Forelimb muscle (tissue), 1 donor: ENCODE measurements around the gene PFN3. TPM values are rescaled to one million over a fixed set of nuclear protein-coding genes. Genes with fewer than 3 reads are reported as not detected.

Source experiments
- DNase-seq: peaks from one replicate; pipeline ENCODE4 v3.0.0-alpha.2; 2013; ENCODE audit warnings: low read depth
- polyA plus RNA-seq: library from polyadenylated mRNA; unstranded; fragments of 120-200 nt; gene quantifications from one replicate; pipeline ENCODE4 v1.2.1, GENCODE V29; 2013; ENCODE audit not compliant: insufficient read length

The PFN3 gene, protein sequence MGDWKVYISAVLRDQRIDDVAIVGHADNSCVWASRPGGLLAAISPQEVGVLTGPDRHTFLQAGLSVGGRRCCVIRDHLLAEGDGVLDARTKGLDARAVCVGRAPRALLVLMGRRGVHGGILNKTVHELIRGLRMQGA
- polyA plus RNA-seq = not detected

DNA sequence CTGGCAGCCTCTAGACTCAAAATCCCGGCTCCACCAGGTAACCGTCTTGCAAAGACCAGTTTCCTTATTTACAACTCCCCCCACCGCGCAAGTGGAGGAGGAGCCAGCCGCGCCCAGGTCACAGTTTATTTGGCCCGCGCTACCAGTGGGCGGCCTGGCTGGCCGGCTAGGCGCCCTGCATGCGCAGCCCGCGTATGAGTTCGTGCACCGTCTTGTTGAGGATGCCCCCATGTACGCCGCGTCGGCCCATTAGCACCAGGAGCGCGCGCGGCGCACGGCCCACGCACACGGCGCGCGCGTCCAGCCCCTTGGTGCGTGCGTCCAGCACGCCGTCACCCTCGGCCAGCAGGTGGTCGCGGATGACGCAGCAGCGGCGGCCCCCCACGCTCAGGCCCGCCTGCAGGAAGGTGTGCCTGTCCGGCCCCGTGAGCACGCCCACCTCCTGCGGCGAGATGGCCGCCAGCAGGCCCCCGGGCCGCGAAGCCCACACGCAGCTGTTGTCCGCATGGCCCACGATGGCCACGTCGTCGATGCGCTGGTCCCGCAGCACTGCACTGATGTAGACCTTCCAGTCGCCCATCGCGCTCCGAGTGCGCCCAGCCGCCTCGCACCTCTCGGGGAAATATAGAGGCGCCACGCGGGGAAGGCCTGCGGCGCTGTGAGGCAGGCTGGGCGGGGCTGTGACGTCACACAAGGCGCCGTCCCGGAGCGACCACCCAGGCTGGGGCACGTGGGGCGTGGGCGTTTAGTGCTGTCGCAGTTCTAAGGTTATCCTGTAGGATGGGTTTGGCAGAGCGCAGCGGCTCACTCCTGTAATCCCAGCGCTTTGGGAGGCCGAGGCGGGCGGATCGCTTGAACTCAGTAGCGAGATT lies at the start of gene PFN3:
TSS of gene PFN3 (minus strand) at position 665 of the 872 bp plus-strand sequence. CDS start at position 580, 85 bp downstream.
- DNase-seq = no peak

DNA sequence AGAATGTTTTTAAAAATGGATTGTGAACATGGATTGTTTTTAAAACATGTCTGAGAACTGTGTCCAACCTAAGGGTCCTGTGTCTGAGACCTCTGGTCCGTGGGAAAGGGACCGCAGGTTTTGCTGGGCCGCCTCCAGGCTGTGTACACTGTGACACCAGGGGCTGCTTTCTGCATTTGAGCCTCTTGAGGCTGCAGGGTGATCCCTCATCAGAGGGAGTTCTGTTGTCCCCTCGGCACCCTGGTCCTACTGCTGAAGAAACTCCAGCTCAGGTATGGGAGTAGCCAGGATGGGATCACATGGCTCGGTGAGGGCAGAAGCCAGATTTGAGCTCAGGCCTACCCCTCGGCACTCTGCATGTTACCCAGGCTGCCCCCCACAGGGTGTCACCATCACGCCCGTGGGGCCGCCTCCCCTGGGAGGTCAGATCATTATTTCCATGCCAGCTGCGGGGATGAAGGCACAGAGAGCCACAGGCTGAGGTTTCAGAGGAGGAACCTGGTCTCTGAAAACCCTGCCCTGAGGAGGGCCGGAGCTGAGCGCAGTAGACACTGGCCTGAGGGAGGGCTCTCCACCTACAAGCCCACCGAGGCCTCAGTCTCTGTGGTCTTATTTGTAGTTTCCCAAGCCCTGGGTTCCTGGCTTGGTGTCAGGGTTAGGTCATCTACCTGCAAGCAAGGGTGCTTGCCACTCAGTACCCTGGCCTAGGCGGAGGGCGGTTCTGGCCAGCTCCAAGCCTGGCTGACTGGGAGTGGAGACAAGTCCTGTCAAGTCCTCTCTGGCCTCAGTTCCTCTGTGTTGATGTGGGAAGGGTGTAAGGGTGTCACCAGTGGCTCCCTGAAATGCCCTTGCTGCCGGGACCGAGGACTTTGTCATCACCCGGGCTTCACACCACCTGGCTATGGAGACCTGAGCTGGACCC lies 48.9 kb upstream of the PFN3 start:
- DNase-seq = no peak

DNA sequence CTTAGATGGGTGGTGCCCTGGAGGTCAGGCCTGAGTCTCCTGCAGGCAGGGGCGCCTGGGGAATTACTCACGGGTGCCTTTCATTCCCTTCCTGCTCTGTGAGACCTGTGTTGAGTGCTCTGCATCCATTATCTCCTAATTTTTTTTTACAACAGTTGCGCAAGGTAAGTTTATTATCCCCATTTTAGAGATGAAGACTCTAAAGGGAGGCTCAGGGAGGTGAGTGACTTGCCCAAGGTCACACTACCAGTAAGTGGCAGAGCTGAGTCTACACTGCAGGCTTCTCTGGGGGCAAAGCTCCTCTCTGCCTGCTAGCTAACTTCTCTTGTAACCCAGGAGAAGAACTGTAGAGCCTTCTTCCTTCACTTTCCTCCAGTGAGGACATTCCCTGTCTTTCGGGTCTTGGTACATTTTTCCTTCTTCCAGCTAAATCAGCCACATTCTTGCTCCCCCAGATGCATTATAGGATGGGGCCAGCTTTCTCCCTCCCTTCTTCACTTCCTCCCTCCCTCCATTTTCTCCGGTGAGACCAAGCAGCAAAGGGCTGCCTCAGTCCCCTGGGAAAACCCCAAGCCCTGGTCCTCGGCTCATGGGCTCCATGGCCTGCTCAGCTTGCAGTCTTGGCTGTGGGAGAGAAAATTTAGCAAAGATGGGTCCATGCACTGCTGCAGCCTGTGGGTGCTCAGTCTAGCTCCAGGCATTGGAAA lies 47.9 kb upstream of the PFN3 start:
- DNase-seq = no peak

DNA sequence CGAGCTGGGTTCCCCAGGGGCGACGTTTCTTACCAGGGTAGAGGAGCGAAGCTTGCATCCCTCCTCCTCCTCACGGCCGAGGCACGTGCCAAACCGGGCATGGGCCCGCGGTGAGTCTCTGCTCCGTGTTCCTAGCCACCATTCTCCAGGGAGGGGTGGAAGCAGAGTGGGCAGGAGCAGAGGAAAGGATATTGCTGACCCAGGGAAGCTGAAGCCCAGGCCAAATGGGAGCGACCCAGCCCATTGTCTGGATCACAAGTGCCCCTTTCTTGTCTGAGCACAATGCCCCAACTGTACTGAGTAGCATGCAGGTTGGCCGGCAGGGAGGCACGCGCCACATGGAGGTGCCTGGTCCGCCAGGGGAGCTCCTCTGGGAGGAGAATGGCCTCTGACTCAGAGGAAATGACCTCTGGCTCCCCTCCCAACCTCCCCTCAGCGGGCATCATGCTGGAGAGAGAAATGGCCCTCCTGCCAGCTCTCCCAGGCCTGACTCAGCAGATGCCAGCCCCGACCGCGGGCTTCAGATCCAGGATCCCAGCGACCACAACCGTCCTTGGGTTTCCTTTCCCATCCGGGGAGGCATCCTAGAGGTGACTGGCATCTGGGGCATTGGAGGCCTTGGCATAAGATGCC lies 47.3 kb upstream of the PFN3 start:
- DNase-seq = no peak

DNA sequence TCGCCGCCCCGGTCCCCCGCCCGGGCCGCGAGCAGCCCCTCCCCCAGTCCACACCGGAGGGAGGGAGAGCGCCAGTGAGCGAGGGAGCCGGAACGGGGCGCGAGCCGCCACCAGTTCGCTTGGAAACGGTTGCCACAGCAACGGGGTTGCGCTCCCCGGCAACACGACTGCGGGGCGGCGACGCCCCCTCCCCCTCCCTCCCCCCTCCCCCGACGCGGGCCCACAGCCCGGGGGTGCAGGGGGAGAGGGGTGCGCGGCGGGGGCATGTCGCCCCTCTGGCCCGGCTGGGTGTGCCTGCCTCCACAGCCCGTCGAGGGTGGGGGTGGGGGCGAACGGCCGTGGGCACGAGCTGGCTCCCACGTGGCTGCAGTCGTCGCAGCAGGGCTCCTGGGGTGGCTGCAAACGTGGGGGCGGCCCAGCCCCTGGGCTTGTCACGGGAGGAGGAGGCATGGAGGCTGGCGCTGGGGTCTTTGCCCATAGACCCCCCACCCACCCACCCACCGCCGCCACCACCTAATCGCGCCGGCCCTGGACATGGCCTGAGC lies 46.7 kb upstream of the PFN3 start:
- no peak for DNase-seq

DNA sequence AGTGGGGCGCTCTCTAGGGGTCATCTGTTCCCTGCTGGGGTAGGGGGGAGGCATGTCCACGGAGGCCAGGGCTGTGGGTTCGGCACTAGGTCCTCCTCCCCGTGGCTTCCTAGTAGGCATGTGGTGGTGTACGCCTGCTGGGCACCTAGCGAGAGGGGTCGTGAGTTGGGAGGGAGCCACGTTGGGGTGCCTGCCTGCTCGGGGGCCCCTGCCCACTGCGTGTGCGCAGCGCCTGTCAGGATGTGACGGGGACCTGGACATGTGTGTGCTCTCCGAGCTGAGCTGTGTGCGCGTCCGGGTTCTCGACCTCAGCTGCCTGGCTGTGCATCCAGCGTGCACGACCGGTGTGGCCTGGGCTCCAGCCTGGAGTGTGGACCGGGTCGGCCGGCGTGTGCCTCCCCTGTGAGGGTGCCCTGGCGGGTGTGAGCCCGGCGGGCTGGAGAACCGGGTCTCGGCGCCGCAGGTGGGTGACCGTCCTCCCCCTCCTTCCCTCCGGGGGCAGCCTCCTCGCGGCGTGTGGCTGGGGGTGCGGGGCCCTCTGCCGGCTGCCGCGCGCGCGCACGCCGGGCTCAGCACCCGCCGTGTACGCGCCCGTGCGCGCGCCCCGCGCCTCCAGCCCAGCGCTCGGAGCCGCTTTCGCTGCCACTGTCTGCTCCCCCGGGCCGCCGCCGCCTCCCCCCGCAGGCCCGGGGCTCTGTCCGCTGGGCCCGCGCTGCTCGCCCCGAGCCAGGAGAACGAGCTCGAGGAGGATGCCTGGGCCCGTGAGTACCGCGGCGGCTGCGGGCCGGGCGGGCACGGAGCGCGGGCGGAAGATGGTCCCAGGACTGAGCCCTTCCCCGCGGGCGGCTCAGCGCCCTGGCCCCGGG lies 46.0 kb upstream of the PFN3 start, which contains the start of gene PRR7:
TSS of gene PRR7 (plus strand) at position 615 of the 866 bp plus-strand sequence. CDS start 8,254 bp downstream, outside the sequence.
- DNase-seq = no peak

DNA sequence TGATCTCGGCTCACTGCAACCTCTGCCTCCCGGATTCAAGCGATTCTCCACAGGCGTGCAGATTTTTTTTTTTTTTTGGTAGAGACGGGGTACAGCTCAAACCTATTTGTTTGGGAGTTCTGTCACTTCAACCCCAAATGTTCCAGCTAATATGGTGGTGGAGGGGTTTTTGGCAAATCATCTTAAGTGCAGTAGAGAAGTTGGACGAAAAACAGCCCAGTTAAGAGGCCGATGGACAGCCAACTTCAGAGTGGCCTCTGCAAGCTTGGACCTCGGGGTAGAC lies 45.4 kb upstream of the PFN3 start:
- DNase-seq = no peak

DNA sequence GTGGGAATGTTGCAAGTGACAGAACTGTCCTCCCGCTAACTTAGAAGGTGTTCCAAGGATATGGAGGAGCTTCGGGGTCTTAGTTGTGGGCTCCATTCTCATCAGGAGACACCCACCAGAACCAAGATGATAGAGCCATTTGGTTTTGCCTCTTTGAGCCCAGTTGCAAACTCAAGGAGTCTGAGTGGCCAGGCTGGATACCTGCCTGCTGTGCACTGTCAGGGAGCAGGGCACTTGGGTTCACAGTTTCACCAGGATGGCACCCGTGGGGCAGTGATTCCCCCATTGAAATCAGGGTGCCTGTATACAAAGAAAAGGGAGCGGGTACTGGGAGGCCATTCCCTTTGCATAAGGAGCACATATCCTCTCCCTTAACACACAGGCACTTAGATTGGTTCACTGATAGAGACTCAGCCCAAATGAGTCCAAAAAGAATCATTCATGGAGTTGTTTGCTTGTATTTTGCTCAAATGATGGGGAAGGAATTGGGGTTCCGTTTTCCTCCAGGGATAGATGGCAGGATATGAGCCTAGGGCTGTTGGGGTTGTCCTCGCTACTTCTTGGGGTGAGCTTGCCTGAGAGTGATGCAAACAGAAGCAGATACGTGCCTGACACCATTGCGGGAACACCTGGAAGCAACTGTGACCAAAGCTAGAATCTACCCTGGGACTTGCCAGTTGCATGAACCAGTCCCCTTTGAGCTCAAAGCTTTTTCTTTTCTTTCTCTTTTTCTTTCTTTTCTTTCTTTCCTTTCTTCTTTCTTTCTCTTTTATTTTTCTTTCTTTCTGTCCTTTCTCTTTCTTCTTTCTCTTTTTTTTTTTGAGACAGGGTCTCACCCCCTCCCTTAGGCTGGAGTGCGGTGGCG lies 44.8 kb upstream of the PFN3 start:
- no peak for DNase-seq

DNA sequence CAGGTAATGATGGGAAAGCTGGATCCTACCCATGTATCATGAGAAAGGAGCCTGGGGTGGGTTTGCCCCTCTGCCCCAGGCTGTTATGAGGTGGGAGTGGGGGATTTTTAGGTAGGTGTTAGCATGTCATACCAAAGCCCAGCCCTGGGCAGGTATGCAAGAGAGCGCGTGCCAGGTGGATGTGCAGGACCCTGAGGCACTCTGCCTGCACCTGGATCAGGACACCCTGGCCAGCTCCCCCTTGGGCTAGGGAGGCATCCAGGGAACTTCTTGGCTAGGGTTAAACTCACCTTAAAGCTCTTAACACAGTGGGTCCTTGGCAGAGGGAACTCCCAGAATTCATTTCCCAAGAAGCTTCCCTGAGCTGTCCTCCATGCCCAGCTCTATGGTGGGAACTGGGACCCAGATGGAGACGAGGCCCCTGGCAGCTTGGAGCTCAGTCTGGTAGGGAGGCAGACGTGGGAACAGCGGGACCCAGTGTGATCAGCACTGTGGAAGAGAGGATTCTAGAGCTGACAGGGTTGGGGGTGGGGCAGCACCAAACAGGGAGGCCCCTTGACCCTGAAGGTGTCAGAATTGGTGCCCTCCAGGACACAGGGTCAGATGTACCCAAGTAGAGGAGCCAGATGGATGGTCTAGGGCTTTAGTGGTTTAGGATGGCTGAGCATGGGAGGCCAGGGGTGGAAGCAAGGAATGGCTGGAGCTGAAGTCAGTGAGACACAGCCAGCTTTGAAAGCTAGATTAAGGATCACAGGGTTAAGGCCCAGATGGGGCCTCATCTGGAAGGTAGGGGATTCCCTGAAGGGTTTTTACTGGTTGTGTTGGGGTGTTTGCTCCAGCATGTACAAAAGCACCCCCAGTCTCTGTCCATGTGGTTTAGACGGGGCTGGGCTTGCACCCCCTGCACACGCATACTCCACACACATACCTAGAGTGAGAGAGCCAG lies 43.9 kb upstream of the PFN3 start:
- no peak for DNase-seq

DNA sequence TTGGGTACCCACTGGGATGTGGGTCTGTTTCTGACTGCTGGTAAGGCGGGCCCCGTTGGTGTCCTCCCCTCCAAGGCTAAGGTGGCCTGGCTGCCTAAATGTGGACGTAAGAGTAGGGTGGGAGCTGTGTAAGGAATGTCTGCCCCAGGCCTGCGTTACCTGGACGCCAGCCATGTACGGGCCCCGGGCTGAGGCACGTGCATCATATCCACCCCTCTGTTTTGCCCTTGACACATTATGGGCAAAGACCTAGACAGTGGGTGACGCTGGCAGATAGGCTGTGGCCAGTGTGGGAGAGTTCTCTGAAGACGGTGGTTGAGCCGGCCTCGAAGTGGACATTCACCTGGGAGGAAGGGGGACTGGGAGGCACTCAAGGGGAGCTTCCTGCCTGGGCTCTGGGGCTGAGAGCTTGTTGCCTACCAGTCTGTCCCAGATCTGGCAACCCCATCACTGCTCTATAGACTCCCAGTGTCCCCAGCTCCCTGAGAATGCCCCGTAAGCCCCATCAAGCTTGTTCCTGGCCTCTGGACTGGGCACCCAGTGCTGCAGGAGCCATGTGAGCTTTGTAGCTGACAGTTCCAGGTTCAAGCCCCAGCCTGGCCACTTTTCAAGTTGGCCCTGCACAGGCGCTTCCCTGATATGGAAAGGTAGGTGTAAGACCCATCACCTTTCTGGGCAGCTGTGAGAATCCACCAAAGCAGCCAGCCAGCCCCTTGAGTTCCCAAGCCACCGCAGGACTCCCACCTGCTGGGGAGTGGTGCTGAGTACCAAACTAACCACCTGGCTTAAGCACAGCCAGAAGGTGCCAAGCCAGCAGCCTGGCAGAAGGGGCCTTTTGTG lies 42.9 kb upstream of the PFN3 start:
- DNase-seq = no peak

DNA sequence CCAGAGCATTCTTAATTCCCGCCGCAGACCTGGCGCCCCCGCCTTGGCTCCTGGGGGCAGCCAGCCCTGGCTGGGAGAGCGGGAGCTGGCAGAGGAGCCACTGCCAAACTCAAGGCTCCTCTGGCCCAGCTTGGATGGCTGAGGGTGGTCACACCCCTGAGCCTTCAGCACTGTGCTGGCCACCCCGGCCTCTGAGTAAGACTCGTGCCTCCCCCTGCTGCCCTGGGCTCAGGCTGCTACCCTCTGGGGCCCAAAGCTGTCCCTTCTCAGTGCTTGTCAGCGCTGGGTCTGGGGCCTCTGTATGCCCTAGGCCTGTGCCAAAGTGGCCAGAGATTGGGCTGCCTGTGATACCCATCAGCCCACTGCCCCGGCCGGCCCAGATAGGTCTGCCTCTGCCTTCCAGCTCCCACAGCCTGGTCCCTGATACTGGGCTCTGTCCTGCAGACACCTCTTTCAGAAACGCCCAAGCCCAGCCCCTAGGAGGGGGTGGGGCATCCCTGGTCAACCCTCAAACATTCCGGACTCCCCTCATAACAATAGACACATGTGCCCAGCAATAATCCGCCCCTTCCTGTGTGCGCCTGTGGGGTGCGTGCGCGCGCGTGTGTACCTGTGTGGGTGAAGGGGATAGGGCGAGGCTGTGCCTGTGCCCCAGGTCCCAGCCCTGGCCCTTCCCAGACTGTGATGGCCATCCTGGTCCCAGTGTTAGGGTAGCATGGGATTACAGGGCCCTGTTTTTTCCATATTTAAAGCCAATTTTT lies 41.8 kb upstream of the PFN3 start:
- no peak for DNase-seq

DNA sequence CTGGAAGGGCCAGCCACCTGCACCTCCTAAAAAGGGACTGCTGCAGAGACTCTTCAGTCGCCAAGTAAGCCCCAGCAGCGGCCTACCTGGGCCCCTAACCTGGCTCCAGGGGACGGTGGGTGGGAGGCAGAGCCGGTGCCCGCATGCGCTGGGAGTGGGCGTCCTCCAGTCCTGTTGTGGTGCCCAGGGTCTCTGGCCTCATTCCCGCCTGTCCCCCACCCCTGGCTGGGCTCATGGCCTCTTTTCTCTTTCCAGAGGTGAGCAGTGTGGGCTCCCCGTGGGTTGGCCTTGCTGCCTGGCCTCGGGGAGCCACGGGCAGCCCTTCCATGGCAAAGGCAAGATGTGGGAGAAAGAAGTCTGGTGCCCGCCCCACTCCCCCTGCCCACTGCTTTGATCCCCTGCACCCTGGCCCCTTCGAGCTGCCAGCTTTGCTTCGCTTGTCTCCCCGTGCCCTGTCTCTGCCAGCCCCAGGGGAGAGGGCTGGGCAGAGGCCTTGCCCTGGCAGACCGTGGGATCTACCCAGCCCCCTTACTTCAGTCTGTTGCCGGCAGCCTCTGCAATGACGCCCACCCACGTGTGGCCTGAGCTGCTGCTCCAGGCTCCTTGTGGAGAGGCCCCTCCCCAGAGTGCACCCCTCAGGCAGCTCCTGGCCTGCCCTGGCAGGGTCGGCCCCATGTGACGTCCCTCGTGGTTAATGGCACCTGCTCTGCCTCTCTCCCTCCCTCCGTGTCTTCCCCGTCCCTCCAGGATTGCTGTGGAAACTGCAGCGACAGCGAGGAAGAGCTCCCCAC lies 40.7 kb upstream of the PFN3 start:
- no peak for DNase-seq

DNA sequence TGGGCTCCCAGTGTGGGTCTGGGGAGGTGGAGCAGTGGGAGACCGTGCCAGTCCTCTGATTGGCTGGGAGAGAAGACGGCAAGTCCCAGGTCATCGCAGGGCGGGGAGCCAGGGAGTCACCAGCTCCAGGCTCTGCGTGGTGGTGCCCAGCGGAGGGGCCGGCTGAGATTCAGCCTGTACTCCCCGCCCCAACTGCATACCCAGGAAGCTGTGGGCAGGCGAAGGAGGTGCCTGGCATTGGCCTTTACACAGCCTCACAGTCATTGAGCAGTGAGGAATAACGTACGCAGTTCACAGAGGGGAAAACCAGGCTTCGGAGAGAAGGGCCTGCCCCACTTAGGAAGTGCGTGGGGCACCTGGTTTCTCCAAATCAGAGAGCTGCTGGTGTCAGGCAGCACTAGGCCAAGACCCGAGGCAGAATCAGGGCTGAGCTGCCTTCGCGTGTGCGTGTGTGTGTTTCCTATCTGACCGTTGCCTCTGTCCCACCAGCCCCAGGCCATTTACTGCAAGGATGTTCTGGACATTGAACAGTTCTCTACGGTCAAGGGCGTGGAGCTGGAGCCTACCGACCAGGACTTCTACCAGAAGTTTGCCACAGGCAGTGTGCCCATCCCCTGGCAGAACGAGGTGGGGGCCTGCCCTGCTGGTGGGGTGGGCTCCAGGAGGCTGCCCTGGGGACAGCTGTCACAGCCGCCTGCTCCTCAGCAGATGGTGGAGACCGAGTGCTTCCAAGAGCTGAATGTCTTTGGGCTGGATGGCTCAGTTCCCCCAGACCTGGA lies 39.9 kb upstream of the PFN3 start:
- DNase-seq = no peak

DNA sequence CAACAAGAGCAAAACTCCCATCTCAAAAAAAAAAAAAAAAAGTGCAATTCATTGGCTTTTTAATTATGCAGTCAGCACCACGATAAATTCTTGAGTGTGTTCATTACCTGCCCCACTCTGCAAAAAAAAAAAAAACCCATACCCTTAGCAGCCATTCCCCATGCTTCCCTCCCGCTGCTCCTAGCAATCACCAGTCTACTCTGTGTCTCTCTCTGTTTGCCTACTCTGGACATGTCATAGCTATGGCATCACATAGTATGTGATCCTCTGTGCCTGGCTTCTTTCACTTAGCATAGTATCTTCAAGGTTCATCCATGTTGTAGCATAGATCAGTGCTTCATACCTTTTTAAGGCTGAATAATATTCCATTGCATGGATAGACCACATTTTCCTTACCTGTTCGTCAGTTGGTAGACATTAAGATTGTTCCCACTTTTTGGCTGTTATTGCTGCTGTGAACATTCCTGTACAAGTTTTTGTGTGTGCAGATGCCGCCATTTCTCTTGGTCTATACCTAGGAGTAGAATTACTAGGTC lies 39.1 kb upstream of the PFN3 start:
- no peak for DNase-seq
